Stimulated activated naive CD4-positive, alpha-beta T cell treated with Interleukin-2 at 50 U/mL for 16 hours (primary cell): ENCODE measurements around the gene ATXN7L1.

Source experiments
- DNase-seq: peaks from one replicate; lab custom pipeline; 2025; lab: John Stamatoyannopoulos, UW

The ATXN7L1 gene

GRCh38 chr7:105580022-105580740 is 296.2 kb downstream of the ATXN7L1 start:
- no peak for DNase-seq

GRCh38 chr7:105578496-105578895 is 297.9 kb downstream of the ATXN7L1 start:
- DNase-seq, result no peak

DNA sequence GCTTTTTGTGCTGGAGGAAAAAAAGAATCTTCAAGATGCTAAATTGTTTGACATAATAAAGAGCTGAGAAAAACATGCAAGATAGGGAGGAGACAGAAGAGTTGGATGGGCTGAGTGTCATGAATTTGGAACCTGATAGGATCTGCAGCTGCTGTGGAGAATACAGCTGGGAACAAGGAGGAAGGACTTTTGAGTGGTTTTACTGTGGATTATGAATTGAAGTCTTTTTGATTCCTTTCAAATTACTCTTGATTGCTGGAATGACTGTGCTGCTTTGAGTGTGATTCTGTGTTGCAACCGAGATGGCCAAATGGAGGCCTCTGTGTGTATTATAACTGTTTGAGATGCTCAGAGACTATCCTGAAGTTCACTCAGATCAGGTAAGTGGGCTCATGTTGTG is 299.1 kb downstream of the ATXN7L1 start:
- no peak for DNase-seq

DNA sequence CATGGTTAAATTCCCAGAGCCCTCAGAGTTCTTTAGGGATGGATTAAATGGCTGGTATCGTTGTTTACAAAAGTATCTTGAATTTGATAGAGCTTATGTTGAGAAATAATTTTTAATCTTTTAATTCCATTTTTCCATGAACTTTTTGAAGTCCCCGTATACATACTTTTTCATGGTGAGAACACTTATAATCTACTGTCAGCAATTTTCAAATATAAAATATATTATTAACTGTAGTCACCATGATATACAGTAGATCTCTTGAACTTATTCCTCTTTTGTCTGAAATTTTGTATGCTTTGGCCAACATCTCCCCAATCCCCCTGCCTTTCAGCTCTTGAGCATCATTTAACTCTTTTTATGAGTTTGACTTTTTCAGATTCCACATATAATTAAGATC is 304.5 kb downstream of the ATXN7L1 start:
- DNase-seq, result no peak

GRCh38 chr7:105567821-105568220 is 308.6 kb downstream of the ATXN7L1 start:
- DNase-seq, result no peak

DNA sequence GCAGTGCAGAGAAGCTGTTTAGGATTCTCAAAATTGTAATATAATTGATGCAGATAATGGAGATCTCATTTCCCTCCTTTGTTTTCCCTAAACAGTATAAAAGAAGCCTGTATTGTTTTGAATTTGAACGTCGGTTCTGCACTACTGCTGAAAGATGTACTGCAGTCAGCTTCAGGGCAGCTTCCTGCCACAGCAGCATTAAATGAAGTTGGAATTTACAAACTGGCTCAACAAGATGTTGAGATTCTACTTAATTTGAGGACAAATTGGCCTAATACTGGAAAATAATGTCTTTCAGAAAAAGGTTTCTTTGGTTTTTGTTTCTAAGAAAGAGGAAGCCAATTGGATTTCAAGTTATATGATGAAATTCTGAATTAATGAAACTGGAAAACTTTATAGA is 309.4 kb downstream of the ATXN7L1 start:
- no peak for DNase-seq

GRCh38 chr7:105565190-105565589 is 311.2 kb downstream of the ATXN7L1 start:
- DNase-seq, result no peak

- no peak for DNase-seq
These were observed 316.5 kb downstream of the ATXN7L1 start for GRCh38 chr7:105559926-105560325.
